PC-9 (cell line): ENCODE results near the gene CHRNE.

Experiments used
- EZH2 ChIP-seq: fragments of 200-600 bp; sonication (generic); IDR thresholded peaks from 2 replicates; pipeline ENCODE4 v1.8.0; 2017; ENCODE audit warnings: antibody characterized with exemption, low read depth
- TF ChIP-seq, protein P1 (sequence below): fragments of 200-600 bp; sonication (generic); conservative IDR thresholded peaks from 2 replicates; pipeline ENCODE4 v1.6.1; 2017; ENCODE audit warnings: mixed run types, antibody characterized with exemption, mild to moderate bottlenecking, moderate library complexity

DNA sequence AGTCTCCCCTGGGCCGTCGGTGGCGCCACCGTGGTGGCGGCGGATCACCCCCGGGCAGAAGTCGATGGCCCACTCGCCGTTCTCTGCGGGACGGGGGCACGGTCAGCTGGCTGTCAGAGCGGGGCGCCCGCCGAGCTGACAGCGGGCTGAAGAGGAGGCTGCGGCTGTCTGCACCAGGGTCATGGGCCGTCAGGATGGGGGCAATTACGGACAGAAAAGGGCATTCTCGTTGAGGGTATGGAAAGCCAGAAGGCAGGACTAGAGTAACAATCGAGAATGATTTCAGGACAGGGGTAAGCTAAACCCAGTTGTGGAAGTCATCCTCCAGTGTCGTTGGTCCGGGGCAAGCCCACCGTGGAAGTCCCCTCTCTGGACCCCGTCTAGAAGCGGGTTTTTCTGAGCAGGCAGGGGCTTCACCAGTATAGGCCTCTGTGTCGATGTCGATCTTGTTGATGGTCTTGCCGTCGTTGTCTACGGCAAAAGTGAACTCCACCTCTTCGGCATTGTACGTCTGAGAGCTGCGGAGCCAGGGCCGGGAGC, 1.7 kb downstream of the CHRNE start:
- TF ChIP-seq EZH2 = no peak
- TF ChIP-seq, protein P1, sequence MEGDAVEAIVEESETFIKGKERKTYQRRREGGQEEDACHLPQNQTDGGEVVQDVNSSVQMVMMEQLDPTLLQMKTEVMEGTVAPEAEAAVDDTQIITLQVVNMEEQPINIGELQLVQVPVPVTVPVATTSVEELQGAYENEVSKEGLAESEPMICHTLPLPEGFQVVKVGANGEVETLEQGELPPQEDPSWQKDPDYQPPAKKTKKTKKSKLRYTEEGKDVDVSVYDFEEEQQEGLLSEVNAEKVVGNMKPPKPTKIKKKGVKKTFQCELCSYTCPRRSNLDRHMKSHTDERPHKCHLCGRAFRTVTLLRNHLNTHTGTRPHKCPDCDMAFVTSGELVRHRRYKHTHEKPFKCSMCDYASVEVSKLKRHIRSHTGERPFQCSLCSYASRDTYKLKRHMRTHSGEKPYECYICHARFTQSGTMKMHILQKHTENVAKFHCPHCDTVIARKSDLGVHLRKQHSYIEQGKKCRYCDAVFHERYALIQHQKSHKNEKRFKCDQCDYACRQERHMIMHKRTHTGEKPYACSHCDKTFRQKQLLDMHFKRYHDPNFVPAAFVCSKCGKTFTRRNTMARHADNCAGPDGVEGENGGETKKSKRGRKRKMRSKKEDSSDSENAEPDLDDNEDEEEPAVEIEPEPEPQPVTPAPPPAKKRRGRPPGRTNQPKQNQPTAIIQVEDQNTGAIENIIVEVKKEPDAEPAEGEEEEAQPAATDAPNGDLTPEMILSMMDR = no peak
